Stimulated activated CD4-positive, alpha-beta T cell treated with anti-CD3 and anti-CD28 coated beads, Interleukin-1b, Interleukin-23, amount 100 ng/mL, for 48 hours (primary cell): ENCODE data around the gene HOXA13.
A peak's percentile ranks its signal among the peaks of the same experiment; 100 is the strongest.

Experiments
- DNase-seq: peaks from one replicate; pipeline ENCODE4 v3.0.0-alpha.2; 2020

Gene HOXA13

GRCh38 chr7:27156508-27156898 lies 43.4 kb downstream of the HOXA13 start, which contains the start of gene HOXA7:
TSS of gene HOXA7 (minus strand) at chr7:27156675. CDS start at chr7:27156545, 130 bp downstream.
- DNase-seq = no peak

- no peak for DNase-seq
These were observed 43.9 kb downstream of the HOXA13 start for GRCh38 chr7:27155816-27156507.

GRCh38 chr7:27154901-27155815 lies 44.7 kb downstream of the HOXA13 start:
- peak; percentile 41 for DNase-seq

GRCh38 chr7:27154369-27154768 lies 45.5 kb downstream of the HOXA13 start:
- no peak for DNase-seq

DNA sequence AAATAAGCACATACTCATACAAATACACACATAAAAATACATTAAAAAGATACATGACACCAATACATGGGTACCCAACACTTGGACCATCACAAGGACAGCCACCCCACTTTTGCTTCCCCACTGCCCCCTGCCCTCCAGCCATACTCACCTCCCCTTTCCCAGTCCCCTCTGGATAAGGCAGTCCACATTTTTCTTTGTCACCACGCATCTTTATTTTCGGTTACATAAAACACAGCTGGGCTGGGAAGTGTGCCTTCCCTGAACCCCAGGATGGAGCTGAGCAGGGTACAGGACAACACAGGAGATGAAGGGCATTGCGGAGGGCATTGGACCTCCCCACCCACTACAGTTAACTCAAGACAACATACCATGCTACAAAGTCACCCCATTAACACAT lies 46.4 kb downstream of the HOXA13 start:
- no peak for DNase-seq

- DNase-seq = no peak
These were observed 47.0 kb downstream of the HOXA13 start for GRCh38 chr7:27152816-27153442.

- DNase-seq = no peak
These were observed 47.7 kb downstream of the HOXA13 start, which contains the start of gene HOXA3 for GRCh38 chr7:27151931-27152815. TSS of gene HOXA3 (minus strand) at chr7:27152583. CDS start at chr7:27110640, 41,943 bp downstream.

- DNase-seq = no peak
These were observed 48.5 kb downstream of the HOXA13 start for GRCh38 chr7:27151341-27151930.

GRCh38 chr7:27150568-27151340 lies 49.1 kb downstream of the HOXA13 start:
- DNase-seq = peak; percentile 57

DNA sequence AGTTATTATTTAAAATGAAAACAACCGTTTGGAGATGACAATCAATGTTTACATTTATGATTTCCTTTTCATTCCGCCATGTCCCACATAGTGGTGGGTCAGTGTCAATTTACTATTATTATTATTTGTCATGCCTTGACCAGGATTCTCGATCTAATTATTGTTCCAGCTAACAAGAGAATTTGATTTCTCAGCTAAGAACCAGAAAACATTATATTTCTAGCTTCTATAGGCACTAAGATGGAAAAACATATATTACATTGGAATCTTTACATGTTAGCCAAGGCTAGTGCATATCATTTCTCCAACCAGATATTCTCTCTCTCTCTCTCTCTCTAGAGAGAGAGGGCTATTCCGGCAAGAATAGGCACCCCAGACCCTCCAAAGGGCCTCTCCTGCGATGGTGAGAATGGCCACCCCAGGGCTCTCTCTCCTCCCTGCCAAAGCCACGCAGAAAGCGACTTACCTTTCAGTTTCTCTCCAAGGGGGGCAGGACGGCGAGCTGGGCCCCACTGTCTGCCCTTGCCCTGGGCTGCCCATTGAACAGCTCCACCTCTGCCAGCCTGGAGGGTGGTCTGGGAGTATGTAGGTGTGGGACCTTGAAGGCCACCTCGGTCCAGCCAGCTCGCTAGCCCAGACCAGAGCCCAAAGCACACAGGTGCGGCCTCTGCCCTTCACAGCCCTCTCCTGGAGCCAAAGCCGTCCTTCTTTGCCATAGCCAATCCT lies 49.9 kb downstream of the HOXA13 start:
- DNase-seq = no peak

DNA sequence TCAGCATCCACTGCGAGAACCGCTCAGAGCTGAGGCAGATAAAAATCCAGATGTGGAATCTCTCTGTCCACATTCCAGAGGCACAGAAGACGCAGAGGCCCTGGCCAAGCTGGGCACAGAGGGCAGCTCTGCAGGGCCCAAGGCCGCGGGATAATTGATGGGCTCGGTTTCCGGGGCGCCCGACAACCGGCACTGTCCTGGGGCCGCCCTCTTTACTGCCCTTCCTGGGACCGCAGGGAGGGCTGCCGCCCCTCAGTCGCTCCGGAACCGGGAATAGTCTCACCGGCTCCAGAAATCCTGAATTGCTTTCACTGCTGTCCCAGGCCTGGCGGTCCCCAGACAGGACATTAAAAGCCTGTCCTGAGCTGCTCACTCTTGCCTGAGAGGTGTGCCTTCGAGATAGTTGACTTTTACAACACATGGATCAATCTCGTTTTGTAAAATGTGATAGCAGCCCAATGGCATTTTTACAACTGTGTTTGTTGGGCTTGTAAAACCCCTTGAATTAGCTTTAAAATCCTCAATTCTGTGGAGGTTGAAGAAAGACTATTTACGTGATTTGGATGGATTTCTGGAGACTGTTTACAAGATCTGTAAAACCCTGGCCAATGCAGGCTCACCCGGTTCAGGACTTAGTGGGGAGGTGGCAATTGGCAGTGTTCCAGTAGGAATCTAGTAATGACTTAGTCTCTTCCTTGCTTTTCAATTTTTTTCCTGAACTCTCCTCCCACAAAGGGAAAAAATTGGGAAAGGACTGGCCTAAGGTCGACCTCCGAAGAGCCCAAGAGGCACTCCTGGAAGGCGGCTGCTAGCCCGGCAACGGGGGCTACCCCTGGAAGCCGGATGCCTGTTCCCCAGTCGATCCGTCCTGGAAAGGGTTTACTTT lies 50.9 kb downstream of the HOXA13 start:
- no peak for DNase-seq

- DNase-seq = no peak
These were observed 51.7 kb downstream of the HOXA13 start for GRCh38 chr7:27148031-27148755.

GRCh38 chr7:27147199-27148030 lies 52.5 kb downstream of the HOXA13 start, which contains the start of gene HOXA6:
TSS of gene HOXA6 (minus strand) at chr7:27147774. CDS start at chr7:27147749, 25 bp downstream.
- DNase-seq = no peak

- no peak for DNase-seq
These were observed 53.2 kb downstream of the HOXA13 start for GRCh38 chr7:27146491-27147198.

GRCh38 chr7:27145914-27146412 lies 53.9 kb downstream of the HOXA13 start:
- no peak for DNase-seq

- DNase-seq = no peak
These were observed 54.6 kb downstream of the HOXA13 start for GRCh38 chr7:27145165-27145913.
